ENCODE measurements around the gene APOE. TPM values are rescaled to one million over a fixed set of nuclear protein-coding genes. Genes with fewer than 3 reads are reported as not detected.
"Not testable (repeated sequence)": the region's sequence is repeated elsewhere in the genome, so short reads cannot be mapped to it uniquely, and the experiment has no call there.

APOE gene
- total and polyA plus RNA-seq, 2 of the 8 experiments (the other 6 are each of a cell fraction or from before 2014, with no cell fraction given), result 629 to 1,258 TPM

- DNase-seq (ENCODE audit: low read depth in 1 of 2, low spot score in 2 of 2); H2AK5ac ChIP-seq (ENCODE audit: low read depth, low read length); H3K27me3 ChIP-seq (replicated peaks in 1 of 4; ENCODE audit: control insufficient read depth in 3 of 4, extremely low read depth in 1 of 4, insufficient read depth in 3 of 4, low read length in 3 of 4); H3K9ac ChIP-seq (replicated peaks in 1 of 4; ENCODE audit: extremely low read depth in 1 of 4, low read depth in 3 of 4, low read length in 3 of 4); H2BK120ac ChIP-seq (replicated peaks; ENCODE audit: low read depth, low read length); H3K4ac ChIP-seq (replicated peaks; ENCODE audit: insufficient read length, low read depth, low read length); H4K8ac ChIP-seq (ENCODE audit: extremely low read depth, insufficient read depth, low read length); H2AFZ ChIP-seq (ENCODE audit: low read length); H4K5ac ChIP-seq (ENCODE audit: insufficient read length, low read depth, low read length); H3K23me2 ChIP-seq (ENCODE audit: low read depth, low read length); H3K23ac ChIP-seq (ENCODE audit: insufficient read length); FAIRE-seq; H3K4me3 ChIP-seq (ENCODE audit: extremely low read depth in 1 of 4, insufficient read depth in 2 of 4, low read depth in 3 of 4, low read length in 4 of 4); H2BK20ac ChIP-seq (ENCODE audit: low read length); H2BK15ac ChIP-seq (ENCODE audit: low read length); H4K91ac ChIP-seq (replicated peaks; ENCODE audit: insufficient read length, low read length); H3K79me1 ChIP-seq (ENCODE audit: low read depth, low read length); H3K27ac ChIP-seq (ENCODE audit: low read depth, low read length); H2BK5ac ChIP-seq (ENCODE audit: low read depth, low read length); H3K18ac ChIP-seq (ENCODE audit: extremely low read depth, low read length); H3K14ac ChIP-seq (ENCODE audit: insufficient read length); H3K4me1 ChIP-seq (replicated peaks in 1 of 4; ENCODE audit: control insufficient read depth in 3 of 4, insufficient read depth in 4 of 4, low read length in 3 of 4); CTCF ChIA-PET (ENCODE audit: partially characterized antibody); H2BK12ac ChIP-seq (ENCODE audit: low read depth, low read length); H3K4me2 ChIP-seq (ENCODE audit: insufficient read depth in 1 of 2, low read depth in 2 of 2, low read length in 2 of 2); H3K56ac ChIP-seq (replicated peaks; ENCODE audit: insufficient read length, low read depth, low read length); H3K9me3 ChIP-seq (ENCODE audit: insufficient read depth in 2 of 2, low read depth in 1 of 2, low read length in 1 of 2); POLR2A ChIA-PET (ENCODE audit: partially characterized antibody): not testable (repeated sequence)
- Histone ChIP-seq H3K36me3 (ENCODE audit: control insufficient read depth in 2 of 4, insufficient read depth in 4 of 4, low read length in 3 of 4) (peaks cover 9 to 42% (median 21%) of the 10 kb centered on the region in 4 experiments; a peak in 7 of 8 replicates), H4K20me1 (replicated peaks in 1 of 2; ENCODE audit: control insufficient read depth in 1 of 2, insufficient read depth in 2 of 2, low read length in 2 of 2) (peaks cover 7 to 20% of the 10 kb centered on the region in 2 experiments), H3K79me2 (ENCODE audit: control insufficient read depth in 1 of 2, insufficient read depth in 2 of 2, low read length in 2 of 2) (peaks cover 3 to 43% of the 10 kb centered on the region in 2 experiments; a peak in 3 of 4 replicates)
- WGBS, 2 experiments (ENCODE audit: extremely low coverage in 1 of 2, insufficient coverage in 1 of 2, insufficient read length in 1 of 2, insufficient replicate concordance in 2 of 2, low coverage in 1 of 2, low lambda C conversion rate in 2 of 2, missing lambda C conversion rate in 1 of 2), result 93% methylated on average over 3 of the region's 3 CpGs; no CpG with 5 or more reads in 1 of the 2 experiments
Measured at GRCh38 chr19:44861576-44861975, 44.0 kb upstream of the APOE start.

Data from H1 (cell line).